Gastrocnemius medialis (tissue), 4 donors: ENCODE data around the gene NKD1. TPM values are rescaled to one million over a fixed set of nuclear protein-coding genes. Genes with fewer than 3 reads are reported as not detected.

Source experiments
- ATAC-seq, 2 donors: fragments of 150-250 bp; one replicate each; pipeline ENCODE4 v1.9.1; 2016
- DNase-seq, 2 donors: peaks; one replicate each; pipeline ENCODE4 v3.0.0-alpha.2; 2019
- H3K27ac ChIP-seq, 4 donors: fragments of 200-600 bp; sonication (generic); 1 replicate in 1 of 4; 2 replicates in 3 of 4; pipeline ENCODE4 v1.5.1; 2016 to 2018; ENCODE audit warnings: mild to moderate bottlenecking in 2 of 4, moderate library complexity in 1 of 4
- H3K27me3 ChIP-seq, 3 donors: fragments of 200-600 bp; sonication (generic) in 2 of 3; 1 replicate in 1 of 3; 2 replicates in 2 of 3; pipeline versions ENCODE4 v1.5.1 to v1.6.0; 2016 to 2019; ENCODE audit warnings: mild to moderate bottlenecking in 1 of 3, moderate library complexity in 1 of 3
- H3K36me3 ChIP-seq, 2 donors: fragments of 200-600 bp; sonication (generic) in 1 of 2; one replicate each; pipeline ENCODE4 v1.5.1; 2017 to 2018
- H3K4me1 ChIP-seq, 2 donors: fragments of 200-600 bp; sonication (generic) in 1 of 2; one replicate each; pipeline ENCODE4 v1.5.1; 2016 to 2017; ENCODE audit warnings: mild to moderate bottlenecking in 2 of 2
- H3K4me3 ChIP-seq, 4 donors: fragments of 200-600 bp; sonication (generic) in 3 of 4; 1 replicate in 1 of 4; 2 replicates in 3 of 4; pipeline ENCODE4 v1.5.1; 2016 to 2019; ENCODE audit warnings: mild to moderate bottlenecking in 2 of 4
- H3K9me3 ChIP-seq, 3 donors: fragments of 200-600 bp; sonication (generic) in 2 of 3; 1 replicate in 1 of 3; 2 replicates in 2 of 3; pipeline ENCODE4 v1.5.1; 2016 to 2019
- CTCF ChIP-seq, 5 experiments: fragments of 450-650 bp in 3 of 5; fragments of 200-600 bp in 2 of 5; sonication (generic) in 2 of 5; IDR thresholded peaks in 4 of 5; conservative IDR thresholded peaks in 1 of 5; 1 replicate in 4 of 5; 2 replicates in 1 of 5; pipeline ENCODE4 v1.5.1; 2016 to 2019; ENCODE audit warnings: antibody characterized with exemption in 5 of 5, mild to moderate bottlenecking in 3 of 5, moderate library complexity in 3 of 5
- POLR2A ChIP-seq, 2 donors: fragments of 450-650 bp; IDR thresholded peaks; one replicate each; pipeline ENCODE4 v1.6.1; 2017; ENCODE audit warnings: antibody characterized with exemption in 2 of 2, mild to moderate bottlenecking in 2 of 2, moderate library complexity in 2 of 2
- in situ Hi-C, 4 donors: fragments of 200-750 bp; cut with MboI; loops; one replicate each; pipeline versions ENCODE4 v1.15.0 to v1.8.0; 2017; ENCODE audit warnings: low sequenced_read_pairs in 4 of 4
- intact Hi-C: fragments of 100-400 bp; cut with DNase I; formaldehyde crosslinking; loops from one replicate; pipeline ENCODE4 v1.15.1; 2023; ENCODE audit warnings: low total_unique reads
- total RNA-seq, 4 donors: library from RNA; depleted of rRNA; stranded (reverse); fragments of >200 nt; gene quantifications; one replicate each; pipeline versions ENCODE4 v1.1.0 to v1.2.3, GENCODE V29; 2016

Gene NKD1
- total RNA-seq, 4 donors from 2014 or later, result 0.10 to 0.75 (median 0.19) TPM

- Histone ChIP-seq H3K27ac (no peak overlapping the region), H3K36me3 (no peaks in the 10 kb centered on the region), H3K4me3 (no peak overlapping the region), H3K9me3 (no peaks in the 10 kb centered on the region), H3K27me3 (peaks cover 0 to 4% (median 0%) of the 10 kb centered on the region in 3 donors), H3K4me1 (no peaks in the 10 kb centered on the region)
- DNase-seq (no peak), ATAC-seq (no peak)
- in situ Hi-C loops (no loop called here), intact Hi-C loops (no loop called here)
- TF ChIP-seq CTCF (IDR thresholded peaks at IDR 0.05 in 4 of 5, conservative IDR thresholded peaks at IDR 0.05 in 1 of 5) (no peak), POLR2A (IDR thresholded peaks at IDR 0.05) (no peak)
Measured at GRCh38 chr16:50538411-50539052, 9.7 kb upstream of the NKD1 start.

GRCh38 chr16:50539053-50539695, 9.0 kb upstream of the NKD1 start:
- ATAC-seq, result no peak
- Histone ChIP-seq H3K36me3 (no peaks in the 10 kb centered on the region), H3K27ac (no peak overlapping the region), H3K9me3 (no peaks in the 10 kb centered on the region), H3K4me3 (no peak overlapping the region), H3K27me3 (peaks cover 0 to 4% (median 0%) of the 10 kb centered on the region in 3 donors), H3K4me1 (no peaks in the 10 kb centered on the region)
- in situ Hi-C loops (no loop called here), intact Hi-C loops (no loop called here)
- TF ChIP-seq CTCF (IDR thresholded peaks at IDR 0.05 in 4 of 5, conservative IDR thresholded peaks at IDR 0.05 in 1 of 5), result no peak
- no peak for TF ChIP-seq POLR2A (IDR thresholded peaks at IDR 0.05)
- no peak for DNase-seq

GRCh38 chr16:50539822-50540710, 8.1 kb upstream of the NKD1 start:
- Histone ChIP-seq H3K9me3 (no peaks in the 10 kb centered on the region), H3K27ac (no peak overlapping the region), H3K27me3 (peaks cover 0 to 4% (median 0%) of the 10 kb centered on the region in 3 donors), H3K4me1 (no peaks in the 10 kb centered on the region), H3K4me3 (no peak overlapping the region), H3K36me3 (no peaks in the 10 kb centered on the region)
- in situ Hi-C loops, result no loop called here
- no peak for ATAC-seq
- no peak for TF ChIP-seq POLR2A (IDR thresholded peaks at IDR 0.05)
- TF ChIP-seq CTCF (IDR thresholded peaks at IDR 0.05 in 4 of 5, conservative IDR thresholded peaks at IDR 0.05 in 1 of 5), result no peak
- DNase-seq, result no peak
- intact Hi-C loops, result no loop called here

- DNase-seq (no peak), ATAC-seq (no peak)
- H3K36me3 ChIP-seq, result no peaks in the 10 kb centered on the region
- no peaks in the 10 kb centered on the region for H3K27me3 ChIP-seq
- in situ Hi-C loops, result no loop called here
- no peak overlapping the region for H3K4me3 ChIP-seq
- no peaks in the 10 kb centered on the region for H3K4me1 ChIP-seq
- TF ChIP-seq POLR2A (IDR thresholded peaks at IDR 0.05) (no peak), CTCF (IDR thresholded peaks at IDR 0.05 in 4 of 5, conservative IDR thresholded peaks at IDR 0.05 in 1 of 5) (no peak)
- intact Hi-C loops, result no loop called here
- no peaks in the 10 kb centered on the region for H3K9me3 ChIP-seq
- no peak overlapping the region for H3K27ac ChIP-seq
Measured at GRCh38 chr16:50540711-50541007, 7.5 kb upstream of the NKD1 start.
